ENCODE results near the gene BICRA.
A peak's percentile ranks its signal among the peaks of the same experiment; 100 is the strongest.

DNA sequence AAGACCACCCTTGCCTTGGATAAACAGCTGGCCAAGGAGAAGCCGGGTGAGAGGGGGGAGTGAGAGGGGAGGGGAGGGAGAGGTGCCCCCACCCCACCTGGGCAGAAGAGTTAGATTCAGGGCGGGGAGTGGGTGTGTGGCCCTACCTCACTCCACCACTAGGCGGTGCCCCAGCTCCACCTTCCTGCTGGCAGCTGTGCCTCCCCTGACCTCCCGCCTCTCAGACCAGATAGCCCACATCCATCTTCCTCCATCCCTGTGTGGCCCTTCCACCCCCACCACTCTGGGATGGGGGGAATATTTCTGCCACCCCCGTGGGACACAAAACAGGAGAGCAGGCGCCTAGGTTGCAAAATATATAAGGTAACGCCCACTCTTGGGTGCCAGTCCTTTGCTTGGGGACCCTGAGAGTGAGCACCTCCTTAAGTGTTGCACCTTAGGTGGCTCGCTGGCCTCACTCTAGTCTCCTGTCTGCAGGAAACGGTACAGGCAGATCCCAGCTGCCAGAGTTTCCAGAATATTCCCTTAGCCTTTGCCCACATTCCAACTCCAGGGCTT is 90.5 kb downstream of the BICRA start:
- TF ChIP-seq, protein P1, sequence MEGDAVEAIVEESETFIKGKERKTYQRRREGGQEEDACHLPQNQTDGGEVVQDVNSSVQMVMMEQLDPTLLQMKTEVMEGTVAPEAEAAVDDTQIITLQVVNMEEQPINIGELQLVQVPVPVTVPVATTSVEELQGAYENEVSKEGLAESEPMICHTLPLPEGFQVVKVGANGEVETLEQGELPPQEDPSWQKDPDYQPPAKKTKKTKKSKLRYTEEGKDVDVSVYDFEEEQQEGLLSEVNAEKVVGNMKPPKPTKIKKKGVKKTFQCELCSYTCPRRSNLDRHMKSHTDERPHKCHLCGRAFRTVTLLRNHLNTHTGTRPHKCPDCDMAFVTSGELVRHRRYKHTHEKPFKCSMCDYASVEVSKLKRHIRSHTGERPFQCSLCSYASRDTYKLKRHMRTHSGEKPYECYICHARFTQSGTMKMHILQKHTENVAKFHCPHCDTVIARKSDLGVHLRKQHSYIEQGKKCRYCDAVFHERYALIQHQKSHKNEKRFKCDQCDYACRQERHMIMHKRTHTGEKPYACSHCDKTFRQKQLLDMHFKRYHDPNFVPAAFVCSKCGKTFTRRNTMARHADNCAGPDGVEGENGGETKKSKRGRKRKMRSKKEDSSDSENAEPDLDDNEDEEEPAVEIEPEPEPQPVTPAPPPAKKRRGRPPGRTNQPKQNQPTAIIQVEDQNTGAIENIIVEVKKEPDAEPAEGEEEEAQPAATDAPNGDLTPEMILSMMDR (IDR thresholded peaks at IDR 0.05; ENCODE audit: insufficient read depth, low read length, poor library complexity, severe bottlenecking): peak; percentile 75
- no peak for TF ChIP-seq EZH2phosphoT487 (conservative IDR thresholded peaks at IDR 0.05; ENCODE audit: low read length)
